ENCODE data around the gene ANGPTL2.

The ANGPTL2 gene

GRCh38 chr9:127116957-127117356 is 5.5 kb downstream of the ANGPTL2 start:
- DNase-seq = no peak

- DNase-seq = peak; percentile 3 to 19
Observed at GRCh38 chr9:127116088-127116726, 6.2 kb downstream of the ANGPTL2 start.

GRCh38 chr9:127114606-127115005 is 7.8 kb downstream of the ANGPTL2 start:
- DNase-seq = no peak

GRCh38 chr9:127113191-127113972 is 9.1 kb downstream of the ANGPTL2 start:
- no peak for DNase-seq

GRCh38 chr9:127112735-127113161 is 9.7 kb downstream of the ANGPTL2 start:
- no peak for DNase-seq

- DNase-seq = no peak
Observed at GRCh38 chr9:127112056-127112455, 10.4 kb downstream of the ANGPTL2 start.

GRCh38 chr9:127109212-127109711 is 13.2 kb downstream of the ANGPTL2 start:
- no peak for DNase-seq

- no peak for DNase-seq
Observed at GRCh38 chr9:127107929-127108876, 14.2 kb downstream of the ANGPTL2 start.

- DNase-seq = no peak
Observed at GRCh38 chr9:127107171-127107928, 15.1 kb downstream of the ANGPTL2 start.

- no peak for DNase-seq
Observed at GRCh38 chr9:127106466-127106855, 16.0 kb downstream of the ANGPTL2 start.

- no peak for DNase-seq
Observed at GRCh38 chr9:127105805-127106465, 16.5 kb downstream of the ANGPTL2 start.

- DNase-seq = no peak
Observed at GRCh38 chr9:127104581-127105311, 17.7 kb downstream of the ANGPTL2 start.

- no peak for DNase-seq
Observed at GRCh38 chr9:127102788-127103187, 19.6 kb downstream of the ANGPTL2 start.

GRCh38 chr9:127102176-127102575 is 20.3 kb downstream of the ANGPTL2 start:
- DNase-seq = no peak

GRCh38 chr9:127099664-127100063 is 22.8 kb downstream of the ANGPTL2 start:
- DNase-seq = no peak

- DNase-seq = no peak
Observed at GRCh38 chr9:127098916-127099553, 23.4 kb downstream of the ANGPTL2 start.

GRCh38 chr9:127097683-127098082 is 24.8 kb downstream of the ANGPTL2 start:
- no peak for DNase-seq

GRCh38 chr9:127096208-127096607 is 26.2 kb downstream of the ANGPTL2 start:
- no peak for DNase-seq

GRCh38 chr9:127095411-127095810 is 27.0 kb downstream of the ANGPTL2 start:
- DNase-seq = no peak

GRCh38 chr9:127093319-127094020 is 29.0 kb downstream of the ANGPTL2 start:
- no peak for DNase-seq
